ACC112 (cell line): ENCODE measurements around the gene CYP4F12.

Experiments used
- H2AFZ ChIP-seq: fragments of 200-600 bp; sonication (generic); one replicate; pipeline ENCODE4 v1.6.0; 2017; ENCODE audit warnings: antibody characterized with exemption, low read length; ENCODE audit not compliant: unreplicated experiment
- H3K27ac ChIP-seq: fragments of 200-600 bp; sonication (generic); 2 replicates; pipeline ENCODE4 v1.5.1; 2014; ENCODE audit warnings: low read depth, mild to moderate bottlenecking, antibody characterized with exemption, low read length, moderate library complexity
- H3K27me3 ChIP-seq: fragments of 200-600 bp; sonication (generic); 2 replicates; pipeline ENCODE4 v1.6.1; 2014; ENCODE audit warnings: mild to moderate bottlenecking, antibody characterized with exemption, low read length, moderate library complexity, mixed read lengths; ENCODE audit not compliant: insufficient read depth
- H3K36me3 ChIP-seq: fragments of 200-600 bp; sonication (generic); 2 replicates; pipeline ENCODE4 v1.6.1; 2016; ENCODE audit warnings: mild to moderate bottlenecking, antibody characterized with exemption, low read length, moderate library complexity, mixed read lengths; ENCODE audit not compliant: insufficient read depth
- H3K4me1 ChIP-seq: fragments of 200-600 bp; sonication (generic); one replicate; pipeline ENCODE4 v1.6.1; 2016; ENCODE audit warnings: low read length, mixed read lengths; ENCODE audit not compliant: insufficient read depth, unreplicated experiment, control insufficient read depth
- H3K4me3 ChIP-seq: fragments of 200-600 bp; sonication (generic); 2 replicates; pipeline ENCODE4 v1.5.1; 2014; ENCODE audit warnings: mild to moderate bottlenecking, low read depth, low read length
- H3K79me2 ChIP-seq: fragments of 200-600 bp; sonication (generic); one replicate; pipeline ENCODE4 v1.6.0; 2016; ENCODE audit warnings: low read length; ENCODE audit not compliant: control insufficient read depth, unreplicated experiment, insufficient read depth

The CYP4F12 gene

GRCh38 chr19:15714638-15715037, 41.8 kb downstream of the CYP4F12 start:
- no peaks in the 10 kb centered on the region for H3K4me1 ChIP-seq
- H2AFZ ChIP-seq, result no peak overlapping the region
- H3K4me3 ChIP-seq, result no peak overlapping the region
- H3K27me3 ChIP-seq, result no peaks in the 10 kb centered on the region
- no peaks in the 10 kb centered on the region for H3K79me2 ChIP-seq
- H3K36me3 ChIP-seq, result no peaks in the 10 kb centered on the region
- no peak overlapping the region for H3K27ac ChIP-seq

GRCh38 chr19:15715642-15716041, 42.8 kb downstream of the CYP4F12 start:
- no peak overlapping the region for H2AFZ ChIP-seq
- no peaks in the 10 kb centered on the region for H3K4me1 ChIP-seq
- H3K27me3 ChIP-seq, result no peaks in the 10 kb centered on the region

GRCh38 chr19:15717809-15718208, 44.9 kb downstream of the CYP4F12 start:
- Histone ChIP-seq H3K4me3 (no peak overlapping the region), H3K79me2 (no peaks in the 10 kb centered on the region), H3K27me3 (no peaks in the 10 kb centered on the region), H3K36me3 (no peaks in the 10 kb centered on the region), H3K27ac (no peak overlapping the region), H3K4me1 (no peaks in the 10 kb centered on the region), H2AFZ (no peak overlapping the region)

More at GRCh38 chr19:15715642-15716041, 42.8 kb downstream of the CYP4F12 start:
- H3K27ac ChIP-seq, result no peak overlapping the region
- H3K79me2 ChIP-seq, result no peaks in the 10 kb centered on the region
- no peak overlapping the region for H3K4me3 ChIP-seq
- H3K36me3 ChIP-seq, result no peaks in the 10 kb centered on the region

- no peak overlapping the region for H3K27ac ChIP-seq
- H3K36me3 ChIP-seq, result no peaks in the 10 kb centered on the region
- no peaks in the 10 kb centered on the region for H3K27me3 ChIP-seq
- no peaks in the 10 kb centered on the region for H3K79me2 ChIP-seq
- H2AFZ ChIP-seq, result no peak overlapping the region
- H3K4me1 ChIP-seq, result no peaks in the 10 kb centered on the region
- H3K4me3 ChIP-seq, result no peak overlapping the region
These were observed 48.4 kb downstream of the CYP4F12 start for GRCh38 chr19:15721268-15721667.

GRCh38 chr19:15722956-15723355, 50.1 kb downstream of the CYP4F12 start:
- no peak overlapping the region for H2AFZ ChIP-seq
- H3K4me1 ChIP-seq, result no peaks in the 10 kb centered on the region
- no peaks in the 10 kb centered on the region for H3K79me2 ChIP-seq
- H3K36me3 ChIP-seq, result no peaks in the 10 kb centered on the region
- H3K27me3 ChIP-seq, result no peaks in the 10 kb centered on the region
- H3K4me3 ChIP-seq, result no peak overlapping the region
- H3K27ac ChIP-seq, result no peak overlapping the region

- no peaks in the 10 kb centered on the region for H3K79me2 ChIP-seq
These were observed 54.8 kb downstream of the CYP4F12 start, which contains the start of gene OR10H2 for GRCh38 chr19:15727724-15728123. Gene OR10H2 (plus strand): TSS chr19:15728024. CDS start chr19:15728044, 20 bp downstream.

GRCh38 chr19:15730538-15730937, 57.7 kb downstream of the CYP4F12 start:
- no peaks in the 10 kb centered on the region for H3K79me2 ChIP-seq
- no peak overlapping the region for H3K4me3 ChIP-seq
- H3K4me1 ChIP-seq, result no peaks in the 10 kb centered on the region
- H3K27ac ChIP-seq, result no peak overlapping the region
- H3K36me3 ChIP-seq, result no peaks in the 10 kb centered on the region
- H3K27me3 ChIP-seq, result no peaks in the 10 kb centered on the region
- no peak overlapping the region for H2AFZ ChIP-seq

More at GRCh38 chr19:15727724-15728123, 54.8 kb downstream of the CYP4F12 start, which contains the start of gene OR10H2:
- H3K4me3 ChIP-seq, result no peak within 1 kb of the TSS
- H3K4me1 ChIP-seq, result no peaks in the 10 kb centered on the region
- no peaks in the 10 kb centered on the region for H3K36me3 ChIP-seq
- no peak within 1 kb of the TSS for H2AFZ ChIP-seq
- no peak within 1 kb of the TSS for H3K27ac ChIP-seq
- no peaks in the 10 kb centered on the region for H3K27me3 ChIP-seq

- H3K36me3 ChIP-seq, result no peaks in the 10 kb centered on the region
- H3K79me2 ChIP-seq, result no peaks in the 10 kb centered on the region
- no peaks in the 10 kb centered on the region for H3K4me1 ChIP-seq
- no peak overlapping the region for H3K4me3 ChIP-seq
- H3K27ac ChIP-seq, result no peak overlapping the region
- H2AFZ ChIP-seq, result no peak overlapping the region
- H3K27me3 ChIP-seq, result no peaks in the 10 kb centered on the region
These were observed 59.5 kb downstream of the CYP4F12 start for GRCh38 chr19:15732388-15732787.

GRCh38 chr19:15733895-15734294, 61.0 kb downstream of the CYP4F12 start:
- no peaks in the 10 kb centered on the region for H3K27me3 ChIP-seq
- H3K79me2 ChIP-seq, result no peaks in the 10 kb centered on the region
- H3K27ac ChIP-seq, result no peak overlapping the region
- H3K4me1 ChIP-seq, result no peaks in the 10 kb centered on the region
- no peak overlapping the region for H3K4me3 ChIP-seq
- no peaks in the 10 kb centered on the region for H3K36me3 ChIP-seq
- H2AFZ ChIP-seq, result no peak overlapping the region

- Histone ChIP-seq H3K4me1 (no peaks in the 10 kb centered on the region), H2AFZ (no peak within 1 kb of the TSS), H3K36me3 (no peaks in the 10 kb centered on the region), H3K27me3 (no peaks in the 10 kb centered on the region), H3K27ac (no peak within 1 kb of the TSS), H3K79me2 (no peaks in the 10 kb centered on the region), H3K4me3 (no peak within 1 kb of the TSS)
These were observed 64.8 kb downstream of the CYP4F12 start, which contains the start of gene OR10H3 for GRCh38 chr19:15737722-15738121. Gene OR10H3 (plus strand): TSS chr19:15737985. CDS start chr19:15741393, 3,408 bp downstream.

- no peak overlapping the region for H3K4me3 ChIP-seq
- no peak overlapping the region for H3K27ac ChIP-seq
- H3K36me3 ChIP-seq, result no peaks in the 10 kb centered on the region
- no peaks in the 10 kb centered on the region for H3K4me1 ChIP-seq
- H2AFZ ChIP-seq, result no peak overlapping the region
- H3K79me2 ChIP-seq, result no peaks in the 10 kb centered on the region
- no peaks in the 10 kb centered on the region for H3K27me3 ChIP-seq
These were observed 67.9 kb downstream of the CYP4F12 start for GRCh38 chr19:15740785-15741184.
